Hepatocyte (in vitro differentiated cells): ENCODE results near the gene UNKL. TPM values are rescaled to one million over a fixed set of nuclear protein-coding genes. Genes with fewer than 3 reads are reported as not detected.

Experiments used
- DNase-seq: peaks from one replicate; pipeline ENCODE4 v3.0.0-alpha.2; 2016; ENCODE audit warnings: low spot score
- H2AFZ ChIP-seq: fragments of 200-600 bp; sonication (generic); 2 replicates; pipeline ENCODE4 v1.6.0; 2016; ENCODE audit warnings: antibody characterized with exemption, mild to moderate bottlenecking
- H3K27ac ChIP-seq: fragments of 200-600 bp; sonication (generic); 2 replicates; pipeline ENCODE4 v1.5.1; 2016; ENCODE audit warnings: mild to moderate bottlenecking
- H3K27me3 ChIP-seq: fragments of 200-600 bp; sonication (generic); 2 replicates; pipeline ENCODE4 v1.6.1; 2016
- H3K36me3 ChIP-seq: fragments of 200-600 bp; sonication (generic); replicated peaks from 2 replicates; pipeline ENCODE4 v1.5.1; 2016; ENCODE audit warnings: low read depth; ENCODE audit not compliant: insufficient read depth
- H3K4me1 ChIP-seq: fragments of 200-600 bp; sonication (generic); 2 replicates; pipeline ENCODE4 v1.5.1; 2016; ENCODE audit warnings: mild to moderate bottlenecking, moderate library complexity; ENCODE audit not compliant: insufficient read depth
- H3K4me2 ChIP-seq: fragments of 200-600 bp; sonication (generic); 2 replicates; pipeline ENCODE4 v1.6.0; 2016
- H3K4me3 ChIP-seq: fragments of 200-600 bp; sonication (generic); 2 replicates; pipeline ENCODE4 v1.5.1; 2016; ENCODE audit warnings: mild to moderate bottlenecking
- H3K79me2 ChIP-seq: fragments of 200-600 bp; sonication (generic); 2 replicates; pipeline ENCODE4 v1.6.0; 2017; ENCODE audit warnings: mild to moderate bottlenecking
- H3K9me2 ChIP-seq: fragments of 200-600 bp; sonication (generic); replicated peaks from 2 replicates; pipeline ENCODE4 v1.6.0; 2017; ENCODE audit warnings: mild to moderate bottlenecking; ENCODE audit not compliant: insufficient read depth
- H3K9me3 ChIP-seq: fragments of 200-600 bp; sonication (generic); 2 replicates; pipeline ENCODE4 v1.5.1; 2016; ENCODE audit warnings: low read depth, mild to moderate bottlenecking
- H4K20me1 ChIP-seq: fragments of 200-600 bp; sonication (generic); 2 replicates; pipeline ENCODE4 v1.6.0; 2016; ENCODE audit warnings: mild to moderate bottlenecking; ENCODE audit not compliant: insufficient read depth, poor library complexity, severe bottlenecking
- EZH2 ChIP-seq: fragments of 200-600 bp; sonication (generic); IDR thresholded peaks from 2 replicates; pipeline ENCODE4 v1.6.1; 2016; ENCODE audit warnings: antibody characterized with exemption, mild to moderate bottlenecking, borderline replicate concordance
- EZH2phosphoT487 ChIP-seq: fragments of 200-600 bp; sonication (generic); IDR thresholded peaks from one replicate; pipeline ENCODE4 v1.6.1; 2018; ENCODE audit warnings: antibody characterized with exemption, mild to moderate bottlenecking, low read depth, moderate library complexity; ENCODE audit not compliant: unreplicated experiment, severe bottlenecking
- WGBS: methylation state at CpG from one replicate; pipeline ENCODE4 v1.1.6; 2016; ENCODE audit warnings: low lambda C conversion rate; ENCODE audit errors: missing lambda C conversion rate; 5-methylcytosine and 5-hydroxymethylcytosine counted together
- polyA plus RNA-seq: library from polyadenylated mRNA; unstranded; fragments of >200 nt; fragmentation: Nextera tagmentation; extraction: Ambion mirVana; gene quantifications from 2 replicates; pipeline ENCODE4 v1.2.1, GENCODE V29; 2016
- total RNA-seq: library from RNA; depleted of rRNA; stranded (reverse); fragments of >200 nt; gene quantifications from 2 replicates; pipeline ENCODE4 v1.2.3, GENCODE V29; 2014
- TF ChIP-seq, protein P1 (sequence below): fragments of 200-600 bp; sonication (generic); IDR thresholded peaks from 2 replicates; pipeline ENCODE4 v1.5.1; 2016; ENCODE audit warnings: antibody characterized with exemption, mild to moderate bottlenecking; ENCODE audit not compliant: poor library complexity

The UNKL gene
- total and polyA plus RNA-seq, 2 experiments from 2014 or later: 8.5 to 10.3 TPM

DNA sequence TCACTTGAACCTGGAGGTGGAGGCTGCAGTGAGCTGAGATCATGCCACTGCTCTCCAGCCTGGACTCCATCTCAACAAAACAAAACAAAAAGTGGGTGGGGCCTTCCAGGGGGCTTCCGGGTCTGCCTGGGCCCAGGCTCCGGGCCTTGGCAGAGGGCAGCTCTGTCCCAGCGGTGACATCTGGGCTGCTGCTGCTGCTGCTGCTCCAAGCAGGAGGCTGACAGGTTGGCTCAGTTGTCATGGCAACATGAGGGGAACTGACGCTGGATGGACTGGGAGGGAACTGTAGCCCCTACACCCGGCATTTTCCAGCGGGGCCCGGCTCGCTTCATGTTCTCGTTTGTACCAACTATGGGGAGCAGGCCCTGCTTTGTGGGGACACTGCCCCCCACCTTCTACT is 77.0 kb downstream of the UNKL start:
- TF ChIP-seq, protein P1, sequence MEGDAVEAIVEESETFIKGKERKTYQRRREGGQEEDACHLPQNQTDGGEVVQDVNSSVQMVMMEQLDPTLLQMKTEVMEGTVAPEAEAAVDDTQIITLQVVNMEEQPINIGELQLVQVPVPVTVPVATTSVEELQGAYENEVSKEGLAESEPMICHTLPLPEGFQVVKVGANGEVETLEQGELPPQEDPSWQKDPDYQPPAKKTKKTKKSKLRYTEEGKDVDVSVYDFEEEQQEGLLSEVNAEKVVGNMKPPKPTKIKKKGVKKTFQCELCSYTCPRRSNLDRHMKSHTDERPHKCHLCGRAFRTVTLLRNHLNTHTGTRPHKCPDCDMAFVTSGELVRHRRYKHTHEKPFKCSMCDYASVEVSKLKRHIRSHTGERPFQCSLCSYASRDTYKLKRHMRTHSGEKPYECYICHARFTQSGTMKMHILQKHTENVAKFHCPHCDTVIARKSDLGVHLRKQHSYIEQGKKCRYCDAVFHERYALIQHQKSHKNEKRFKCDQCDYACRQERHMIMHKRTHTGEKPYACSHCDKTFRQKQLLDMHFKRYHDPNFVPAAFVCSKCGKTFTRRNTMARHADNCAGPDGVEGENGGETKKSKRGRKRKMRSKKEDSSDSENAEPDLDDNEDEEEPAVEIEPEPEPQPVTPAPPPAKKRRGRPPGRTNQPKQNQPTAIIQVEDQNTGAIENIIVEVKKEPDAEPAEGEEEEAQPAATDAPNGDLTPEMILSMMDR: no peak
- TF ChIP-seq EZH2 (no peak), EZH2phosphoT487 (no peak)
- WGBS: 66% methylated on average over 9 of the region's 9 CpGs
- DNase-seq: no peak
- no peak overlapping the region for H3K4me2 ChIP-seq
- no peak overlapping the region for H3K27ac ChIP-seq
- H3K4me3 ChIP-seq: no peak overlapping the region
- no peaks in the 10 kb centered on the region for H3K9me3 ChIP-seq
- H2AFZ ChIP-seq: no peak overlapping the region
- H3K79me2 ChIP-seq: no peaks in the 10 kb centered on the region
- H4K20me1 ChIP-seq: no peaks in the 10 kb centered on the region
- H3K4me1 ChIP-seq: peaks cover 11% of the 10 kb centered on the region
- H3K27me3 ChIP-seq: peaks cover 43% of the 10 kb centered on the region
- no peaks in the 10 kb centered on the region for H3K36me3 ChIP-seq
- no peaks in the 10 kb centered on the region for H3K9me2 ChIP-seq

DNA sequence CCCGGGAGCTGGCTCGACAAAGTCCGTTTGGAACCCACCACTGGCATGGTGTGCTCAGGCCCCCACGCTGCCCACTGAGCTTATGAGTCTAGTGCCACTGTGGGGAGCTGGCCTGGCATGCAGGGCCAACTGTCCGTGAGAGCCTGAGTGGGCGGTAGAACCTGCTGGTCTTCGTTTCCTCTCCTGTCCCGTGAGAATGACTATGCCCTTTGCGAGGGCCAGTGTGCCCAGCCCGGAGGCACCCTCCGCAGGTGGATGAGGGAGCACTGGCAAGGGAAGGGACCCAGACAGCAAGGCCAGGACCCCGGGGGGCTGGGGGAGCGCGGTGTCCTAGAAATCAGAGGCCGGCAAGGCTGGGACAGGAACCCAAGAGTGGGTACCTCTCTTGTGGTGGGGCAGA is 77.9 kb downstream of the UNKL start:
- Histone ChIP-seq H4K20me1 (no peaks in the 10 kb centered on the region), H3K4me2 (no peak overlapping the region), H3K9me2 (no peaks in the 10 kb centered on the region), H3K27ac (no peak overlapping the region), H2AFZ (no peak overlapping the region), H3K4me3 (no peak overlapping the region), H3K79me2 (no peaks in the 10 kb centered on the region), H3K9me3 (no peaks in the 10 kb centered on the region), H3K36me3 (no peaks in the 10 kb centered on the region), H3K4me1 (peaks cover 20% of the 10 kb centered on the region), H3K27me3 (peaks cover 52% of the 10 kb centered on the region)
- TF ChIP-seq EZH2phosphoT487 (no peak), EZH2 (no peak)
- TF ChIP-seq, protein P1: no peak
- WGBS: 85% methylated on average over 14 of the region's 15 CpGs
- DNase-seq: no peak

DNA sequence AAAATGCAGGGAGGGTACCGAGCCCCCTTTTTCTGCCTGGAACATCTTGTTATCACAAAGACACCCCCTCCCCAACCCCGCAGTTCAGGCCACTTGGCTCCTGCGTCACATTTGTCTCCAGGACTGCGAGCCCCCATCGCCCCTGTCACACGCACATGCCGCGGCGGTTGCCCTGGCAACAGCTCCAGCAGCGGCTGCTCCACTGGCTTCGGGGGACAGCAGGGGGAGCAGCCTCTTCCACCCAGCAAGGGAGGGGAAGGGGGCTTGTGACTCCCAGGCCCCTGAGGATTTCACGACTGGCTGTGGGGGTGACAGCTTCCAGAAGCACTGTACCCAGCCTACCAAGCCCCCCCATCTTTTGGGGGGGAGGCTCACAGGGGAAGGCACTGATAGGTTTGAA is 78.5 kb downstream of the UNKL start:
- Histone ChIP-seq H3K27me3 (peaks cover 56% of the 10 kb centered on the region), H2AFZ (no peak overlapping the region), H3K36me3 (no peaks in the 10 kb centered on the region), H3K4me1 (peaks cover 25% of the 10 kb centered on the region), H3K4me2 (no peak overlapping the region), H3K27ac (no peak overlapping the region), H3K9me3 (no peaks in the 10 kb centered on the region), H3K9me2 (no peaks in the 10 kb centered on the region), H3K79me2 (no peaks in the 10 kb centered on the region), H3K4me3 (no peak overlapping the region), H4K20me1 (no peaks in the 10 kb centered on the region)
- no peak for DNase-seq
- 32% methylated on average over 11 of the region's 12 CpGs for WGBS
- no peak for TF ChIP-seq EZH2phosphoT487
- TF ChIP-seq EZH2: no peak
- TF ChIP-seq, protein P1: no peak
